PC-9 (cell line): Measurements from ENCODE around the gene SDK1. TPM values are rescaled to one million over a fixed set of nuclear protein-coding genes. Genes with fewer than 3 reads are reported as not detected.

ENCODE experiments used
- BruUV-seq: library from RNA; stranded (reverse); fragments of 400-500 nt; replicated peaks from 2 replicates; lab custom pipeline; 2021; lab: Mats Ljungman, UMichigan
- CTCF ChIA-PET: fragments of 300-600 bp; sonication (Branson Sonifier 250); formaldehyde crosslinking; loops from one replicate; lab custom pipeline; 2022; ENCODE audit warnings: antibody characterized with exemption; lab: Charles Lee
- POLR2A ChIA-PET: fragments of 300-600 bp; sonication (Branson Sonifier 250); formaldehyde crosslinking; loops from one replicate; lab custom pipeline; 2022; ENCODE audit warnings: antibody characterized with exemption; ENCODE audit not compliant: unreplicated experiment; lab: Charles Lee
- DNase-seq, 2 experiments: peaks; one replicate each; pipeline versions ENCODE4 v3.0.0 to v3.0.0-alpha.2; 2015 to 2022; ENCODE audit warnings: mixed read lengths in 1 of 2
- H2AFZ ChIP-seq: fragments of 200-600 bp; sonication (generic); 2 replicates; pipeline ENCODE4 v1.8.1; 2017; ENCODE audit warnings: antibody characterized with exemption
- H3F3A ChIP-seq: fragments of 200-600 bp; sonication (generic); 2 replicates; pipeline ENCODE4 v1.8.1; 2017; ENCODE audit warnings: antibody characterized with exemption, mild to moderate bottlenecking, low read depth; ENCODE audit not compliant: insufficient read depth
- H3K27ac ChIP-seq: fragments of 200-600 bp; sonication (generic); 2 replicates; pipeline ENCODE4 v1.6.1; 2016; ENCODE audit warnings: mixed run types
- H3K27me3 ChIP-seq: fragments of 200-600 bp; sonication (generic); 2 replicates; pipeline ENCODE4 v1.6.1; 2016; ENCODE audit warnings: low read depth, mixed run types; ENCODE audit not compliant: insufficient read depth
- H3K36me3 ChIP-seq: fragments of 200-600 bp; sonication (generic); 2 replicates; pipeline ENCODE4 v1.6.1; 2016; ENCODE audit warnings: low read depth, mixed run types
- H3K4me1 ChIP-seq: fragments of 200-600 bp; sonication (generic); replicated peaks from 2 replicates; pipeline ENCODE4 v1.6.1; 2016; ENCODE audit warnings: mixed run types; ENCODE audit not compliant: insufficient read depth
- H3K4me2 ChIP-seq: fragments of 200-600 bp; sonication (generic); 2 replicates; pipeline ENCODE4 v1.6.1; 2017; ENCODE audit warnings: mixed run types
- H3K4me3 ChIP-seq: fragments of 200-600 bp; sonication (generic); 2 replicates; pipeline ENCODE4 v1.6.1; 2016; ENCODE audit warnings: mixed run types
- H3K79me2 ChIP-seq: fragments of 200-600 bp; sonication (generic); 2 replicates; pipeline ENCODE4 v1.6.1; 2017; ENCODE audit warnings: low read depth, mixed run types
- H3K9me2 ChIP-seq: fragments of 200-600 bp; sonication (generic); 2 replicates; pipeline ENCODE4 v1.8.1; 2017; ENCODE audit warnings: mild to moderate bottlenecking; ENCODE audit not compliant: insufficient read depth
- H3K9me3 ChIP-seq: fragments of 200-600 bp; sonication (generic); 2 replicates; pipeline ENCODE4 v1.8.1; 2016; ENCODE audit warnings: low read depth; ENCODE audit not compliant: insufficient read depth
- H4K20me1 ChIP-seq: fragments of 200-600 bp; sonication (generic); 2 replicates; pipeline ENCODE4 v1.8.1; 2017; ENCODE audit not compliant: insufficient read depth
- EZH2 ChIP-seq: fragments of 200-600 bp; sonication (generic); IDR thresholded peaks from 2 replicates; pipeline ENCODE4 v1.8.0; 2017; ENCODE audit warnings: antibody characterized with exemption, low read depth
- intact Hi-C: fragments of 100-400 bp; cut with micrococcal nuclease; formaldehyde crosslinking; loops from one replicate; pipeline ENCODE4 v1.10.0; 2022; ENCODE audit not compliant: unreplicated experiment
- total RNA-seq: library from RNA; stranded (reverse); gene quantifications from 2 replicates; pipeline ENCODE4 v1.2.3, GENCODE V29; 2021
- TF ChIP-seq, protein P1 (sequence below): fragments of 200-600 bp; sonication (generic); conservative IDR thresholded peaks from 2 replicates; pipeline ENCODE4 v1.6.1; 2017; ENCODE audit warnings: mixed run types, antibody characterized with exemption, mild to moderate bottlenecking, moderate library complexity

SDK1 gene
- total RNA-seq, 1 experiment from 2014 or later, result not detected

- Histone ChIP-seq H2AFZ (no peak overlapping the region), H3K4me3 (no peak overlapping the region), H3K9me3 (peaks cover 3% of the 10 kb centered on the region; the same call in 1 of the 2 replicates), H3K27me3 (peaks cover 37% of the 10 kb centered on the region), H3K27ac (no peak overlapping the region), H3K36me3 (no peaks in the 10 kb centered on the region), H3K4me1 (no peaks in the 10 kb centered on the region), H3K79me2 (no peaks in the 10 kb centered on the region), H3K9me2 (no peaks in the 10 kb centered on the region), H3K4me2 (no peak overlapping the region), H4K20me1 (no peaks in the 10 kb centered on the region), H3F3A (no peaks in the 10 kb centered on the region)
- intact Hi-C loops, result no loop called here
- CTCF ChIA-PET, result no interaction called here
- POLR2A ChIA-PET, result no interaction called here
- TF ChIP-seq, protein P1, sequence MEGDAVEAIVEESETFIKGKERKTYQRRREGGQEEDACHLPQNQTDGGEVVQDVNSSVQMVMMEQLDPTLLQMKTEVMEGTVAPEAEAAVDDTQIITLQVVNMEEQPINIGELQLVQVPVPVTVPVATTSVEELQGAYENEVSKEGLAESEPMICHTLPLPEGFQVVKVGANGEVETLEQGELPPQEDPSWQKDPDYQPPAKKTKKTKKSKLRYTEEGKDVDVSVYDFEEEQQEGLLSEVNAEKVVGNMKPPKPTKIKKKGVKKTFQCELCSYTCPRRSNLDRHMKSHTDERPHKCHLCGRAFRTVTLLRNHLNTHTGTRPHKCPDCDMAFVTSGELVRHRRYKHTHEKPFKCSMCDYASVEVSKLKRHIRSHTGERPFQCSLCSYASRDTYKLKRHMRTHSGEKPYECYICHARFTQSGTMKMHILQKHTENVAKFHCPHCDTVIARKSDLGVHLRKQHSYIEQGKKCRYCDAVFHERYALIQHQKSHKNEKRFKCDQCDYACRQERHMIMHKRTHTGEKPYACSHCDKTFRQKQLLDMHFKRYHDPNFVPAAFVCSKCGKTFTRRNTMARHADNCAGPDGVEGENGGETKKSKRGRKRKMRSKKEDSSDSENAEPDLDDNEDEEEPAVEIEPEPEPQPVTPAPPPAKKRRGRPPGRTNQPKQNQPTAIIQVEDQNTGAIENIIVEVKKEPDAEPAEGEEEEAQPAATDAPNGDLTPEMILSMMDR, result no peak
- TF ChIP-seq EZH2, result no peak
- no peak for DNase-seq
- BruUV-seq, result no TSS peak
These were observed 822.3 kb downstream of the SDK1 start for GRCh38 chr7:4123346-4123745.

DNA sequence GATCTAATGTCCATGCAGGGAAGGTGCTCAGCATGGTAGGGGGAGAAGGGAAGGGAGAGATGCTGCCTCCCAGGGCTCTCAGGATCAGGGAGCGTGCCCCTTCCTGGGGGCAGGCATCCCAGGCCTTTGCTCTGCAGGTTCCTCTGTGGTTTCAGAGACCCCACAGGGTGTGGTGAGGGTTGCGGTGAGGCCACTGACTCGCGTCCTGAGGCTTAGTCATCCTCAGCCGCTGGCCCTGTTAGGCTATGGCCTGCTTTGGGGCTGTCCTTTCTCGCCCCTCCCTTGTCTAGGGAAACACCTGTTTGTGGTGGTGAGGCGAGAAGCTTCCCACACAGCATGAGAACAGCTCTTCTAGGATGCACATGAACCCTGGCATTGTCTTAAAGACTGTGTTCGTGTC is 822.8 kb downstream of the SDK1 start:
- Histone ChIP-seq H4K20me1 (no peaks in the 10 kb centered on the region), H3K9me2 (no peaks in the 10 kb centered on the region), H3K27ac (no peak overlapping the region), H3F3A (no peaks in the 10 kb centered on the region), H3K27me3 (peaks cover 34% of the 10 kb centered on the region), H3K36me3 (no peaks in the 10 kb centered on the region), H3K4me1 (no peaks in the 10 kb centered on the region), H3K4me2 (no peak overlapping the region), H3K79me2 (no peaks in the 10 kb centered on the region), H3K9me3 (peaks cover 3% of the 10 kb centered on the region; the same call in 1 of the 2 replicates), H3K4me3 (no peak overlapping the region), H2AFZ (no peak overlapping the region)
- BruUV-seq, result no TSS peak
- DNase-seq, result no peak
- ChIA-PET POLR2A (no interaction called here), CTCF (no interaction called here)
- TF ChIP-seq, protein P1, result no peak
- TF ChIP-seq EZH2, result no peak
- intact Hi-C loops, result no loop called here

- Histone ChIP-seq H3K4me2 (no peak overlapping the region), H3K4me1 (no peaks in the 10 kb centered on the region), H3K27ac (no peak overlapping the region), H3K79me2 (no peaks in the 10 kb centered on the region), H3K9me2 (no peaks in the 10 kb centered on the region), H3K36me3 (no peaks in the 10 kb centered on the region), H3K27me3 (peaks cover 40% of the 10 kb centered on the region), H2AFZ (no peak overlapping the region), H3K4me3 (no peak overlapping the region), H4K20me1 (no peaks in the 10 kb centered on the region), H3F3A (no peaks in the 10 kb centered on the region), H3K9me3 (peaks cover 3% of the 10 kb centered on the region; the same call in 1 of the 2 replicates)
- no peak for DNase-seq
- CTCF ChIA-PET, result no interaction called here
- POLR2A ChIA-PET, result no interaction called here
- BruUV-seq, result no TSS peak
- intact Hi-C loops, result no loop called here
- TF ChIP-seq, protein P1, result no peak
- no peak for TF ChIP-seq EZH2
These were observed 823.8 kb downstream of the SDK1 start for GRCh38 chr7:4124556-4125477.
